H1 (cell line): Measurements from ENCODE around the gene ACTG1. TPM values are rescaled to one million over a fixed set of nuclear protein-coding genes. Genes with fewer than 3 reads are reported as not detected.

Source experiments
- CHD7 ChIP-seq: fragments of 300-600 bp; sonication (generic); IDR thresholded peaks from 2 replicates; pipeline ENCODE4 v1.7.1; 2012; ENCODE audit warnings: low read length, moderate library complexity, mild to moderate bottlenecking, inconsistent platforms; ENCODE audit not compliant: insufficient replicate concordance
- CREB1 ChIP-seq: IDR thresholded peaks from 2 replicates; pipeline ENCODE4 v1.6.1; 2012; ENCODE audit warnings: inconsistent platforms
- E2F6 ChIP-seq: IDR thresholded peaks from 2 replicates; pipeline ENCODE4 v1.6.1; 2012; ENCODE audit warnings: inconsistent platforms
- JUND ChIP-seq: IDR thresholded peaks from 2 replicates; pipeline ENCODE4 v1.6.1; 2011; ENCODE audit warnings: mild to moderate bottlenecking, improper control_type of control experiment, low read length
- KDM5A ChIP-seq: fragments of 200-600 bp; IDR thresholded peaks from 2 replicates; pipeline ENCODE4 v1.7.1; 2012; ENCODE audit warnings: mild to moderate bottlenecking, low read length, inconsistent platforms, mixed read lengths
- MAX ChIP-seq: IDR thresholded peaks from 2 replicates; pipeline ENCODE4 v1.6.1; 2012; ENCODE audit warnings: inconsistent platforms
- RXRA ChIP-seq: IDR thresholded peaks from 2 replicates; pipeline ENCODE4 v1.6.1; 2011; ENCODE audit warnings: low read depth, mild to moderate bottlenecking, low read length, moderate library complexity; ENCODE audit not compliant: insufficient read depth
- SP1 ChIP-seq: IDR thresholded peaks from 2 replicates; pipeline ENCODE4 v1.6.1; 2011; ENCODE audit warnings: low read depth, low read length
- SUZ12 ChIP-seq: fragments of 200-600 bp; sonication (generic); IDR thresholded peaks from 2 replicates; pipeline ENCODE4 v1.6.1; 2012; ENCODE audit warnings: mild to moderate bottlenecking, inconsistent platforms, low read length, moderate library complexity, mixed read lengths
- TBP ChIP-seq: IDR thresholded peaks from 2 replicates; pipeline ENCODE4 v1.6.1; 2011; ENCODE audit warnings: low read depth, low read length, improper control_type of control experiment
- TEAD4 ChIP-seq: IDR thresholded peaks from 2 replicates; pipeline ENCODE4 v1.6.1; 2012; ENCODE audit warnings: low read depth, low read length, inconsistent platforms, mixed read lengths
- polyA plus RNA-seq, 7 experiments: library from polyadenylated mRNA; depleted of rRNA in 3 of 7; stranded (reverse) in 5 of 7; unstranded in 2 of 7; fragments of >200 nt in 5 of 7; fragments of 200-250 nt in 2 of 7; gene quantifications; 1 replicate in 5 of 7; 2 replicates in 1 of 7; 4 replicates in 1 of 7; pipeline versions ENCODE4 v1.2.1 to v1.2.3, GENCODE V29; 2011 to 2013; ENCODE audit warnings: missing spikeins in 2 of 7, mixed read lengths in 2 of 7
- total RNA-seq: library from RNA; stranded (reverse); fragmentation: NEBNext Ultra II Directional; extraction: Animal tissue kit (Norgen Biotek cat#: 25700); gene quantifications from 2 replicates; pipeline ENCODE4 v1.2.1, GENCODE V29; 2021

Gene ACTG1
- total and polyA plus RNA-seq, 2 of the 8 experiments (the other 6 are each of a cell fraction or from before 2014, with no cell fraction given), result 3,535 to 5,010 TPM

- TF ChIP-seq CHD7 (no peak), CREB1 (peak; percentile 29), E2F6 (no peak), KDM5A (no peak), TEAD4 (no peak), SUZ12 (no peak), SP1 (no peak), MAX (no peak), JUND (no peak), RXRA (no peak), TBP (no peak)
Observed at GRCh38 chr17:81508639-81509206, 3.9 kb downstream of the ACTG1 start (continued).
